Immature natural killer cell (primary cell): ENCODE measurements around the gene CTU1. TPM values are rescaled to one million over a fixed set of nuclear protein-coding genes. Genes with fewer than 3 reads are reported as not detected.
A peak's percentile ranks its signal among the peaks of the same experiment; 100 is the strongest.
"Not testable (repeated sequence)": the region's sequence is repeated elsewhere in the genome, so short reads cannot be mapped to it uniquely, and the experiment has no call there.

ENCODE experiments used
- DNase-seq, 3 donors: peaks; one replicate each; pipeline ENCODE4 v3.0.0; 2022; ENCODE audit warnings: mixed read lengths in 1 of 3
- H3K27ac Mint-ChIP-seq, 6 donors: one replicate each; pipeline ENCODE4 v1.8.0; 2020; ENCODE audit warnings: mixed read lengths in 6 of 6, mild to moderate bottlenecking in 5 of 6, inconsistent platforms in 4 of 6, moderate library complexity in 3 of 6
- H3K27me3 Mint-ChIP-seq, 3 donors: one replicate each; pipeline ENCODE4 v1.8.0; 2020 to 2021; ENCODE audit warnings: low read depth in 3 of 3, mild to moderate bottlenecking in 3 of 3, mixed read lengths in 3 of 3, moderate library complexity in 3 of 3, inconsistent platforms in 1 of 3
- H3K36me3 Mint-ChIP-seq, 3 donors: one replicate each; pipeline ENCODE4 v1.8.0; 2020; ENCODE audit warnings: mixed read lengths in 3 of 3, inconsistent platforms in 2 of 3, mild to moderate bottlenecking in 2 of 3
- H3K4me1 Mint-ChIP-seq, 2 donors: one replicate each; pipeline ENCODE4 v1.8.0; 2020; ENCODE audit warnings: inconsistent platforms in 2 of 2, mild to moderate bottlenecking in 2 of 2, mixed read lengths in 2 of 2, moderate library complexity in 1 of 2
- H3K4me3 Mint-ChIP-seq, 5 donors: one replicate each; pipeline ENCODE4 v1.8.0; 2020; ENCODE audit warnings: mild to moderate bottlenecking in 5 of 5, mixed read lengths in 5 of 5, inconsistent platforms in 3 of 5, moderate library complexity in 3 of 5
- H3K9me3 Mint-ChIP-seq, 6 donors: one replicate each; pipeline ENCODE4 v1.8.0; 2020; ENCODE audit warnings: mild to moderate bottlenecking in 6 of 6, mixed read lengths in 6 of 6, inconsistent platforms in 4 of 6, moderate library complexity in 3 of 6
- polyA plus RNA-seq, 3 donors: library from polyadenylated mRNA; unstranded; fragments of 300-500 nt; fragmentation: Illumina TruSeq; gene quantifications; one replicate each; pipeline ENCODE4 v1.2.3, GENCODE V29; 2021

Gene CTU1
- polyA plus RNA-seq, result 1 to 10 TPM; 2.0 to 5.6 (median 5.0) TPM

DNA sequence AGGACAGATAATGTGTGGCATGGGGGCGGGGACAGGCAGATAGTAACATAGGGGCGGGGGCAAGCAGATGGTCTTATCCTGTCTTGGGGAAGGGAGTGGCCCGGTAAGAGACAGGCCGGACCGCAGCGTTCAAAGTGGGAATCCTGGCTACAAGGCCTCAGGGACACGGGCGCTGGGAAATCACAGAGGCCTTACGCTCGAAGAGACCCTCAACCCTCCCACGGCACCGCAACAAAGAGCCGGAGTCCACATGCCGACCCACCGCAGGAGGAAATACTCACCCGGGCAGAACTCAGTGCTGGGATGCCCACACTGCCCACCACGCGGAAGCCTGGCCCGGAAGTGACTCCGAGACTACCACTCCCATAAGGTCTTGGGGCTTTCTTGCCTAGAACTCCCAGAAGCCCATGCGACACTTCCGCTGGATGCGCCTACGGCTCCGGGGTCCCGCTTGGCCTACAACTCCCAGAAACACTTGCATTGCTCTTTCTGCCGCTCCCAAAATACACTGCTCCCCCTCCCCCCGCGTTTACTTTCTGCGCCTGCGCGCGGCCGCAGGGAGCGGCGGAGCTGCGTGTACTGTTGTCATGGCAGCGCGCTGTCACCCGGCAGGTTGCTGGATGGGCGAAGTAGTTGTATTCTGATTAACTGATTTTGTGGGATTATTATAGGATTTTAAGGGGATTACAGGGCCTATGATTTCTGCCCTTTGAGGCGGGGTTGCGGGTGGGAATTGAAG is at the start of gene CTU1:
CTU1 (minus strand) TSS at position 344 of the 739 bp plus-strand sequence. CDS start 3,840 bp downstream, outside the sequence.
- Mint-ChIP-seq H3K4me1 (peaks cover 52% of the 10 kb centered on the region in 2 donors), H3K27ac (peak within 1 kb of the TSS; percentile 94 to 99 (median 98)), H3K4me3 (peak within 1 kb of the TSS; percentile 97 to 99 (median 98)), H3K9me3 (no peaks in the 10 kb centered on the region), H3K27me3 (peaks cover 7 to 10% (median 8%) of the 10 kb centered on the region in 3 donors), H3K36me3 (peaks cover 3% of the 10 kb centered on the region in 3 donors)
- DNase-seq, result peak; percentile 97 to 99 (median 98)

GRCh38 chr19:51157265-51157664 is 49.1 kb upstream of the CTU1 start:
- no peak for DNase-seq
- Mint-ChIP-seq H3K4me3 (no peak overlapping the region), H3K36me3 (peaks cover 22 to 36% (median 24%) of the 10 kb centered on the region in 3 donors), H3K4me1 (peaks cover 34 to 51% of the 10 kb centered on the region in 2 donors), H3K9me3 (no peaks in the 10 kb centered on the region), H3K27me3 (peaks cover 2 to 3% (median 2%) of the 10 kb centered on the region in 3 donors), H3K27ac (peak overlapping the region in 1 of 6 donors; percentile 6)

DNA sequence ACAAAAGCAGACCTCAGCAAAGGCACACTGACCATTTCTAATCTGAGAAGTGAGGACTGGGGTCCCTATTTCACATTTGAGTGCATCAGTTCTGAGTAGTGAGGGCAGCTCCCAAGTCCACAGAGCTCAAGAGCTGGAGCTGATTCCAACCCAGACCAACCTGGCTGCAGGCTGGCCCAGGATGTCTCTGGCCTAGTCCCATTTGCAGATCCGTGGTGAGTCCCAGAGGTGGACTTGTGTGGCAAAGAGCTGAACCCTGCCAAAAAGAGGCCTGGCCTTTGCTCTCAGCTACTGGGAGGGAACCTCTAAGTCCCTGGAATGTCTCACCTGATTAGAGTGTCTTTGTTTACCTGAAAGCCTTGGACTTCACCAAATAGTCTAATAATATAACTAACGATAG is 48.5 kb upstream of the CTU1 start:
- Mint-ChIP-seq H3K9me3 (no peaks in the 10 kb centered on the region), H3K4me3 (no peak overlapping the region), H3K36me3 (peaks cover 28 to 42% (median 28%) of the 10 kb centered on the region in 3 donors), H3K27me3 (peaks cover 2 to 3% (median 2%) of the 10 kb centered on the region in 3 donors), H3K4me1 (peaks cover 38 to 53% of the 10 kb centered on the region in 2 donors), H3K27ac (peak overlapping the region in 2 of 6 donors; percentile 55 to 66)
- no peak for DNase-seq

DNA sequence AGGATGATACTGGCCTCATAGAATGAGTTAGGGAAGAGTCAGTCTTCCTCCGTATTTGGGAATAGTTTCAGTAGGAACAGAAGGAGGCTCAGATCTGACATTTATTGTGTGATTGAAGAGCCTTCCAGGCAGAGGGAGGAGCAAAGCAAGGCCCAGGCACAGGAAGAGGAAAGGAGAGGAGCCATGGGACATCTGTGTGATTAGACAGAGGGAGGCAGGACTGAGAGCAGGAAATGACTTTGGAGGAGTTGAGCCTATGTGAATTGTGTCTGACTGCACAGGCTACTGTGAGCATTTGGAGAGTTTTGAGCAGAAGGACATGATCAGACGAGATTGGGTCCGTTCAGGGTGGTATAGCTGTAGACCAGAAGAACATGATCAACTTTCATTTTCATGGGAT is 42.4 kb upstream of the CTU1 start:
- Mint-ChIP-seq H3K4me3 (peak overlapping the region; percentile 5 to 21 (median 8)), H3K27ac (peak overlapping the region; percentile 24 to 94 (median 54)), H3K27me3 (peaks cover 0 to 2% (median 0%) of the 10 kb centered on the region in 3 donors), H3K36me3 (peaks cover 46 to 94% (median 68%) of the 10 kb centered on the region in 3 donors), H3K4me1 (peaks cover 77 to 80% of the 10 kb centered on the region in 2 donors), H3K9me3 (peaks cover 0 to 3% (median 0%) of the 10 kb centered on the region in 6 donors)
- no peak for DNase-seq

GRCh38 chr19:51148580-51148979 is 40.4 kb upstream of the CTU1 start:
- Mint-ChIP-seq H3K4me1 (peaks cover 96 to 97% of the 10 kb centered on the region in 2 donors), H3K27ac (peak overlapping the region; percentile 81 to 97 (median 94)), H3K36me3 (peaks cover 38 to 82% (median 69%) of the 10 kb centered on the region in 3 donors), H3K4me3 (peak overlapping the region; percentile 68 to 94 (median 79)), H3K9me3 (peaks cover 0 to 3% (median 0%) of the 10 kb centered on the region in 6 donors), H3K27me3 (peaks cover 0 to 3% (median 2%) of the 10 kb centered on the region in 3 donors)
- DNase-seq, result no peak

GRCh38 chr19:51147663-51148062 is 39.5 kb upstream of the CTU1 start:
- peak overlapping the region; percentile 81 to 97 (median 94) for H3K27ac Mint-ChIP-seq
- DNase-seq, result peak in 1 of 3 donors; percentile 26
- H3K27me3 Mint-ChIP-seq, result peaks cover 0 to 4% (median 2%) of the 10 kb centered on the region in 3 donors
- H3K4me1 Mint-ChIP-seq, result peaks cover 91 to 93% of the 10 kb centered on the region in 2 donors
- H3K4me3 Mint-ChIP-seq, result peak overlapping the region; percentile 68 to 94 (median 78)
- H3K36me3 Mint-ChIP-seq, result peaks cover 29 to 73% (median 60%) of the 10 kb centered on the region in 3 donors
- H3K9me3 Mint-ChIP-seq, result peaks cover 0 to 3% (median 0%) of the 10 kb centered on the region in 6 donors

- H3K4me3 Mint-ChIP-seq, result peak overlapping the region; percentile 48 to 94 (median 78)
- H3K4me1 Mint-ChIP-seq, result peaks cover 91 to 92% of the 10 kb centered on the region in 2 donors
Measured at GRCh38 chr19:51146751-51147150, 38.5 kb upstream of the CTU1 start.

GRCh38 chr19:51145916-51146493 is 37.8 kb upstream of the CTU1 start:
- H3K36me3 Mint-ChIP-seq, result peaks cover 14 to 57% (median 43%) of the 10 kb centered on the region in 3 donors
- H3K9me3 Mint-ChIP-seq, result peaks cover 0 to 2% (median 0%) of the 10 kb centered on the region in 6 donors
- peaks cover 91 to 92% of the 10 kb centered on the region in 2 donors for H3K4me1 Mint-ChIP-seq
- DNase-seq, result no peak
- H3K27me3 Mint-ChIP-seq, result peaks cover 0 to 4% (median 2%) of the 10 kb centered on the region in 3 donors
- peak overlapping the region; percentile 89 to 95 (median 92) for H3K4me3 Mint-ChIP-seq
- peak overlapping the region; percentile 81 to 97 (median 91) for H3K27ac Mint-ChIP-seq

More at GRCh38 chr19:51146751-51147150, 38.5 kb upstream of the CTU1 start:
- Mint-ChIP-seq H3K36me3 (peaks cover 22 to 64% (median 50%) of the 10 kb centered on the region in 3 donors), H3K9me3 (peaks cover 0 to 3% (median 0%) of the 10 kb centered on the region in 6 donors), H3K27me3 (peaks cover 0 to 4% (median 2%) of the 10 kb centered on the region in 3 donors), H3K27ac (peak overlapping the region; percentile 45 to 97 (median 93))
- no peak for DNase-seq

DNA sequence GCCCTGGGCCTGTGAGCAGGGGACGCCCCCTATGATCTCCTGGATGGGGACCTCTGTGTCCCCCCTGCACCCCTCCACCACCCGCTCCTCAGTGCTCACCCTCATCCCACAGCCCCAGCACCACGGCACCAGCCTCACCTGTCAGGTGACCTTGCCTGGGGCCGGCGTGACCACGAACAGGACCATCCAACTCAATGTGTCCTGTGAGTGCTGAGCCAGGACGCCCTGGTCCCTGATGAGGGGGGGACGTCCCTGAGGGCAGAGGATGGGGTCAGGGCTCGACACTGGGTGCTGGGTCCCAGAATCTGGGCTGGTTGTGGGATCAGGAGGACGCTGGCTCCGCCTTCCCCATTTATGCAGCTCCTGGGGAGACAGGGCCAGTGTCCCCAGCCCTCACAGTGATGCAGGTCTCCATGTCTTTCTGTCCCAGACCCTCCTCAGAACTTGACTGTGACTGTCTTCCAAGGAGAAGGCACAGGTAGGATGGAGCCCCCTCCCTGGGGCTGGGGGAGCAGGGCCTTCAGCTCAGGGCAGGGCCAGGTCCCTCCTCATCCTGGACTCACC is 36.4 kb upstream of the CTU1 start:
- Mint-ChIP-seq H3K36me3 (peaks cover 5 to 43% (median 32%) of the 10 kb centered on the region in 3 donors), H3K4me3 (peak overlapping the region; percentile 89 to 95 (median 92)), H3K4me1 (peaks cover 90 to 91% of the 10 kb centered on the region in 2 donors), H3K27me3 (peaks cover 0 to 6% (median 2%) of the 10 kb centered on the region in 3 donors), H3K9me3 (no peaks in the 10 kb centered on the region), H3K27ac (peak overlapping the region in 4 of 6 donors; percentile 94 to 97 (median 95))
- DNase-seq, result no peak

DNA sequence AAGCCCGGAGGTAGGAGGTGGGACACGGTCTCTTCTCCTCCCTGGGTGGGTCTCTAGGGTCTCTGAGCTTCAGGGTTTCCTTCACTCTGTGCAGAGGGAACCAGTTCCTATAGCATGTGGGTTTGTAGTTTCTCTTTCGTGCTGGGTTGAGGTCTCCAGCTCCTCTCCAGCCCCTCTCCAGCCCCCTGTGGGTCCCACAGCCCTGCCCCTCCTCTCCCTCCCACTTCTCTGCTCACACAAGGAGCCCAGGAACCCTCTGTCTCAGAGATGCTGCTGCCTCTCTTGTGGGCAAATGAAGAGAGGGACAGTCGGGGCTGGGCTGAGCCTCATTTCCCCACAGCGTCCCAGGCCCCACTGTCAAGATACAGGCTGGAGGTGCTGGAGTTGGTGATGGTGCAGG is 35.3 kb upstream of the CTU1 start:
- peaks cover 5 to 32% (median 24%) of the 10 kb centered on the region in 3 donors for H3K36me3 Mint-ChIP-seq
- peaks cover 0 to 6% (median 2%) of the 10 kb centered on the region in 3 donors for H3K27me3 Mint-ChIP-seq
- H3K27ac Mint-ChIP-seq, result peak overlapping the region; percentile 84 to 97 (median 95)
- H3K4me1 Mint-ChIP-seq, result peaks cover 90 to 91% of the 10 kb centered on the region in 2 donors
- no peaks in the 10 kb centered on the region for H3K9me3 Mint-ChIP-seq
- DNase-seq, result no peak
- peak overlapping the region; percentile 89 to 95 (median 92) for H3K4me3 Mint-ChIP-seq

DNA sequence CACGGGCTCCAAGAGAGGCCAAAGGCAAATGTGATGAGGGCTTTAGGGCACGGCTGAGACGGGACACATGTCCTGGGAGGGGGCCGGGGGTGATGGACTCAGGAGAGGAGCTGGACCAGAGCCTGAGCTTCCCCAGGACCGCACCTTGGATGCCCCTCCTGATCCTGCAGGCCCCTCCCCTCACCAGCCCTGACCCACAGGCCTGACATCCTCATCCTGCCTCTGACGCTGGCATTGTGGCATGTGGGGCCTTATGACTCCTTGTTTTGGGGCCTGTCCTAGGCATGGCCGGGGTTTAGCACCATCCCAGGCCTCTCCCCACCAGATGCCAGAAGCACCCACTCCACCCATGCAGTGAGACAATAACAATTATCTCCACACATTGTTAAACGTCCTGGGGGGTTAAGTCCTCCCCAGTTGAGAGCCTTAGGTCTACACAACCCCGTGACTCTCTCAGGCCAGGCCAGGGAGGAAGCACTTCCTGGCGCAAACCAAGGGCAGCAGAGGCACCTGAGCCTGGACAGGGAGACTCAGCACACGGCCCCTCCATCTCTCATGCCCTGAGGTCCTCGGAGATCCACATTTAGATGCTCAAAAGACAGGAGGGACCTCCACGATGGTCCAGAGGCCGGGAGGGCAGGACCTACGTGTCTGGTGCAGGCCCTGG is 34.7 kb upstream of the CTU1 start:
- DNase-seq, H3K9me3 Mint-ChIP-seq, H3K27me3 Mint-ChIP-seq: not testable (repeated sequence)
- Mint-ChIP-seq H3K36me3 (peaks cover 5 to 27% (median 18%) of the 10 kb centered on the region in 3 donors), H3K27ac (peak overlapping the region; percentile 94 to 97 (median 95)), H3K4me3 (peak overlapping the region; percentile 89 to 95 (median 92)), H3K4me1 (peaks cover 89 to 90% of the 10 kb centered on the region in 2 donors)

DNA sequence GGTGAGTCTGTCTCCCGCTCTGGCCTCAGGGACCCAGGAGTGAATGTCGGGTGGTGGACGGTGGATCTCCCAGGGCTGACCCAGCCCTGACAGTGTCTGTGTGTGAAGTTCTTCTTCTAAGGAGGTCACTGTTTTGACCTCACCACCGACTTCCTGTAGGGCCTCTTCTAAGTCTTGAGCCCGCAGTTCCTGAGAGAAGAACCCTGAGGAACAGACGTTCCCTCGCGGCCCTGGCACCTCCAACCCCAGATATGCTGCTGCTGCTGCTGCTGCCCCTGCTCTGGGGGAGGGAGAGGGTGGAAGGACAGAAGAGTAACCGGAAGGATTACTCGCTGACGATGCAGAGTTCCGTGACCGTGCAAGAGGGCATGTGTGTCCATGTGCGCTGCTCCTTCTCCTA is 33.9 kb upstream of the CTU1 start, which contains the start of gene SIGLEC7:
SIGLEC7 (plus strand) TSS at position 183 of the 400 bp plus-strand sequence; CDS start at position 252, 69 bp downstream.
- peak within 1 kb of the TSS; percentile 89 to 95 (median 92) for H3K4me3 Mint-ChIP-seq
- peak in 1 of 3 donors; percentile 34 for DNase-seq

More for the DNA sequence above, 33.9 kb upstream of the CTU1 start, which contains the start of gene SIGLEC7:
- Mint-ChIP-seq H3K36me3 (peaks cover 0 to 27% (median 16%) of the 10 kb centered on the region in 3 donors), H3K27me3 (peaks cover 2 to 6% (median 4%) of the 10 kb centered on the region in 3 donors), H3K9me3 (no peaks in the 10 kb centered on the region), H3K4me1 (peaks cover 89 to 90% of the 10 kb centered on the region in 2 donors), H3K27ac (peak within 1 kb of the TSS; percentile 94 to 97 (median 95))
